GM20431 (cell line): ENCODE measurements around the gene TFF3.

Experiments used
- in situ Hi-C: fragments of 300-500 bp; cut with MseI, MboI; formaldehyde crosslinking; loops from one replicate; pipeline ENCODE4 v1.15.0; 2020; ENCODE audit warnings: low sequenced_read_pairs; ENCODE audit not compliant: unreplicated experiment

TFF3 gene

GRCh38 chr21:42291751-42292562, 23.3 kb downstream of the TFF3 start:
- in situ Hi-C loops, result no loop called here

GRCh38 chr21:42291003-42291750, 24.0 kb downstream of the TFF3 start:
- in situ Hi-C loops, result no loop called here

- in situ Hi-C loops, result no loop called here
Measured at GRCh38 chr21:42290505-42290904, 24.7 kb downstream of the TFF3 start.

GRCh38 chr21:42289926-42290325, 25.3 kb downstream of the TFF3 start:
- in situ Hi-C loops, result no loop called here

- in situ Hi-C loops, result no loop called here
Measured at GRCh38 chr21:42288962-42289361, 26.2 kb downstream of the TFF3 start.

GRCh38 chr21:42287193-42288083, 27.8 kb downstream of the TFF3 start:
- in situ Hi-C loops, result no loop called here

- in situ Hi-C loops, result no loop called here
Measured at GRCh38 chr21:42286416-42286815, 28.8 kb downstream of the TFF3 start.

- in situ Hi-C loops, result no loop called here
Measured at GRCh38 chr21:42285569-42286245, 29.5 kb downstream of the TFF3 start.

GRCh38 chr21:42282715-42283114, 32.5 kb downstream of the TFF3 start:
- in situ Hi-C loops, result no loop called here

- in situ Hi-C loops, result no loop called here
Measured at GRCh38 chr21:42282021-42282420, 33.2 kb downstream of the TFF3 start.

- in situ Hi-C loops, result no loop called here
Measured at GRCh38 chr21:42281181-42281680, 34.0 kb downstream of the TFF3 start.

- in situ Hi-C loops, result no loop called here
Measured at GRCh38 chr21:42280356-42281180, 34.6 kb downstream of the TFF3 start.

GRCh38 chr21:42279888-42280287, 35.3 kb downstream of the TFF3 start:
- in situ Hi-C loops, result no loop called here

- in situ Hi-C loops, result no loop called here
Measured at GRCh38 chr21:42279341-42279871, 35.8 kb downstream of the TFF3 start.

- in situ Hi-C loops, result no loop called here
Measured at GRCh38 chr21:42278451-42279149, 36.6 kb downstream of the TFF3 start.

GRCh38 chr21:42277593-42277992, 37.6 kb downstream of the TFF3 start:
- in situ Hi-C loops, result no loop called here

- in situ Hi-C loops, result no loop called here
Measured at GRCh38 chr21:42276526-42277154, 38.6 kb downstream of the TFF3 start.

- in situ Hi-C loops, result no loop called here
Measured at GRCh38 chr21:42276076-42276475, 39.1 kb downstream of the TFF3 start.
